ENCODE measurements around the gene PAWR. TPM values are rescaled to one million over a fixed set of nuclear protein-coding genes. Genes with fewer than 3 reads are reported as not detected.

The PAWR gene
- total RNA-seq, 1 donor from 2014 or later, result 103 TPM

DNA sequence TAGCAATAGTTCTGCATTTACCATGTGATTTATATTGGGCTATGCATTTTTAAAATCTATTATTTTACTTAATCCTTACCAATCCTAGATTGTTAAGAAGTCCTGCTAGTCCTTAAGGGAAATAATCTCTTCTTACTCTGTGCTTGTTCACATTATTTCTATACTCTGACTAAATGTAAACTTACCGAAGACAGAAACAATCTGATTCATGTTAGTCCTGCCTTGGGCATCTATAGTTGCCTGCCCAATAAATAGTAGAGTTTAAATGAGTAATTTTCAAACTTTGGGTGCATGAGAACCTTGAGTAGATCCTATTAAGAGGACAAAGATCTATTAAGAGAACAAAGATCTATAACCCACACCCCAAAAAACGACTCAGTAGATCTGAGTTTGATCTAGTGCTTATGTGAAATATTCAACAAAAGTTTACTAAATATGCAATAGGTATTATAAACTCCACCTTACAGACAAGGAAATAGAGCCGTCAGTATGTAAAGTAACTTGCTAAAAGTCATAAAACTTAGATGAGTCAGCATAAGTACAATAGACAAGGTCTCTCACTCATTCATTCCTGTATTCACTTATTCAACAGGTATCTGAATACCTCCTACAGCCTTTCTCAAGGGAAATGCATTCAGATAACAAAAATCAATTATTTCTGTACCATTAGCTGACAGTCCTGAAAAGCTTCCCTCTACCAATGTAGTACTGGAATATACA, 127.6 kb downstream of the PAWR start:
- H3K4me1 Mint-ChIP-seq, result no peaks in the 10 kb centered on the region
- peaks cover 23% of the 10 kb centered on the region for H3K36me3 ChIP-seq

DNA sequence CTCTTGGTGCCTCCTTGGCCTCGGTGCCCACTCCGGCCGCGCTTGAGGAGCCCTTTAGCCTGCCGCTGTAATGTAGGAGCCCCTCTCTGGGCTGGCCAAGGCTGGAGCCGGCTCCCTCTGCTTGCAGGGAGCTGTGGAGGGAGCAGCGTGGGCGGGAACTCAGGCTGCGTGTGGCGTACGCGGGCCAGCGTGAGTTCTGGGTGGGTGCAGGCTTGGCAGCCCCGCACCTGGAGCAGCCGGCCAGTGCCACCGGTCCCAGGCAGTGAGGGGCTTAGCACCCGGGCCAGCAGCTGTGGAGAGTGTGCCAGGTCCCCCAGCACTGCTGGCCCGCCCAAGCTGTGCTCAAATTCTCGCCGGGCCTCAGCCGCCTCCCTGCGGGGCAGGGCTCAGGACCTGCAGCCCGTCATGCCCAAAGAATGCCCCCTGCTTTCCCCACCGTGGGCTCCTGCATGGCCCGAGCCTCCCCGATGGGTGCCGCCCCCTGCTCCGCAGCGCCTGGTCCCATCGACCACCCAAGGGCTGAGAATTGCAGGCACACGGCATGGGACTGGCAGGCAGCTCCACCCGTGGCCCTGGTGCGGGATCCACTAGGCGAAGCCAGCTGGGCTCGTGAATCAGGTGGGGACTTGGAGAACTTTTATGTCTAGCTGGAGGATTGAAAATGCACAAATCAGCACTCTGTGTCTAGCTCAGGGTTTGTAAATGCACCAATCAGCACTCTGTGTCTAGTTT, 129.2 kb downstream of the PAWR start:
- H3K27me3 Mint-ChIP-seq (ENCODE audit: insufficient read depth, low read depth), result peaks cover 3% of the 10 kb centered on the region
- H3F3A ChIP-seq (ENCODE audit: low read depth), result peaks cover 13% of the 10 kb centered on the region
- H2AFZ ChIP-seq (replicated peaks), result no peak overlapping the region
- H3K4me2 ChIP-seq, result no peak overlapping the region
- peaks cover 6% of the 10 kb centered on the region for H3K4me1 Mint-ChIP-seq
- peaks cover 38% of the 10 kb centered on the region for H3K36me3 Mint-ChIP-seq
- no peak overlapping the region for H3K27ac Mint-ChIP-seq
- H3K4me3 Mint-ChIP-seq, result no peak overlapping the region
- no peak overlapping the region for H3K27ac ChIP-seq
- H3K36me3 ChIP-seq, result peaks cover 17% of the 10 kb centered on the region
- H3K4me1 ChIP-seq, result peaks cover 14% of the 10 kb centered on the region
- H3K27me3 ChIP-seq, result no peaks in the 10 kb centered on the region
- H4K20me1 ChIP-seq (ENCODE audit: low read depth), result no peaks in the 10 kb centered on the region
- no peak overlapping the region for H3K9ac ChIP-seq
- no peak for DNase-seq (ENCODE audit: low spot score)
- H3K4me3 ChIP-seq, result no peak overlapping the region
- no peaks in the 10 kb centered on the region for H3K79me2 ChIP-seq (ENCODE audit: low read depth)
- TF ChIP-seq EZH2phosphoT487 (IDR thresholded peaks at IDR 0.05) (no peak), EZH2 (IDR thresholded peaks at IDR 0.05) (no peak)
- TF ChIP-seq, protein P1, sequence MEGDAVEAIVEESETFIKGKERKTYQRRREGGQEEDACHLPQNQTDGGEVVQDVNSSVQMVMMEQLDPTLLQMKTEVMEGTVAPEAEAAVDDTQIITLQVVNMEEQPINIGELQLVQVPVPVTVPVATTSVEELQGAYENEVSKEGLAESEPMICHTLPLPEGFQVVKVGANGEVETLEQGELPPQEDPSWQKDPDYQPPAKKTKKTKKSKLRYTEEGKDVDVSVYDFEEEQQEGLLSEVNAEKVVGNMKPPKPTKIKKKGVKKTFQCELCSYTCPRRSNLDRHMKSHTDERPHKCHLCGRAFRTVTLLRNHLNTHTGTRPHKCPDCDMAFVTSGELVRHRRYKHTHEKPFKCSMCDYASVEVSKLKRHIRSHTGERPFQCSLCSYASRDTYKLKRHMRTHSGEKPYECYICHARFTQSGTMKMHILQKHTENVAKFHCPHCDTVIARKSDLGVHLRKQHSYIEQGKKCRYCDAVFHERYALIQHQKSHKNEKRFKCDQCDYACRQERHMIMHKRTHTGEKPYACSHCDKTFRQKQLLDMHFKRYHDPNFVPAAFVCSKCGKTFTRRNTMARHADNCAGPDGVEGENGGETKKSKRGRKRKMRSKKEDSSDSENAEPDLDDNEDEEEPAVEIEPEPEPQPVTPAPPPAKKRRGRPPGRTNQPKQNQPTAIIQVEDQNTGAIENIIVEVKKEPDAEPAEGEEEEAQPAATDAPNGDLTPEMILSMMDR (IDR thresholded peaks at IDR 0.05), result no peak
- H3K9me3 Mint-ChIP-seq, result peaks cover 27% of the 10 kb centered on the region
- no peaks in the 10 kb centered on the region for H3K9me3 ChIP-seq (ENCODE audit: low read depth)

More for the DNA sequence above, 127.6 kb downstream of the PAWR start:
- no peak overlapping the region for H3K27ac ChIP-seq
- H3K9me3 ChIP-seq (ENCODE audit: low read depth), result no peaks in the 10 kb centered on the region
- H2AFZ ChIP-seq (replicated peaks), result no peak overlapping the region
- peaks cover 42% of the 10 kb centered on the region for H3K36me3 Mint-ChIP-seq
- peaks cover 3% of the 10 kb centered on the region for H3F3A ChIP-seq (ENCODE audit: low read depth)
- H3K4me3 Mint-ChIP-seq, result no peak overlapping the region
- peaks cover 28% of the 10 kb centered on the region for H3K9me3 Mint-ChIP-seq
- H3K4me2 ChIP-seq, result no peak overlapping the region
- no peak overlapping the region for H3K4me3 ChIP-seq
- no peaks in the 10 kb centered on the region for H4K20me1 ChIP-seq (ENCODE audit: low read depth)
- H3K9ac ChIP-seq, result no peak overlapping the region
- no peak overlapping the region for H3K27ac Mint-ChIP-seq
- TF ChIP-seq EZH2phosphoT487 (IDR thresholded peaks at IDR 0.05) (no peak), EZH2 (IDR thresholded peaks at IDR 0.05) (no peak)
- TF ChIP-seq, protein P1 (IDR thresholded peaks at IDR 0.05), result no peak
- H3K27me3 Mint-ChIP-seq (ENCODE audit: insufficient read depth, low read depth), result peaks cover 3% of the 10 kb centered on the region
- H3K4me1 ChIP-seq, result peaks cover 2% of the 10 kb centered on the region
- no peak for DNase-seq (ENCODE audit: low spot score)
- no peaks in the 10 kb centered on the region for H3K27me3 ChIP-seq
- no peaks in the 10 kb centered on the region for H3K79me2 ChIP-seq (ENCODE audit: low read depth)

DNA sequence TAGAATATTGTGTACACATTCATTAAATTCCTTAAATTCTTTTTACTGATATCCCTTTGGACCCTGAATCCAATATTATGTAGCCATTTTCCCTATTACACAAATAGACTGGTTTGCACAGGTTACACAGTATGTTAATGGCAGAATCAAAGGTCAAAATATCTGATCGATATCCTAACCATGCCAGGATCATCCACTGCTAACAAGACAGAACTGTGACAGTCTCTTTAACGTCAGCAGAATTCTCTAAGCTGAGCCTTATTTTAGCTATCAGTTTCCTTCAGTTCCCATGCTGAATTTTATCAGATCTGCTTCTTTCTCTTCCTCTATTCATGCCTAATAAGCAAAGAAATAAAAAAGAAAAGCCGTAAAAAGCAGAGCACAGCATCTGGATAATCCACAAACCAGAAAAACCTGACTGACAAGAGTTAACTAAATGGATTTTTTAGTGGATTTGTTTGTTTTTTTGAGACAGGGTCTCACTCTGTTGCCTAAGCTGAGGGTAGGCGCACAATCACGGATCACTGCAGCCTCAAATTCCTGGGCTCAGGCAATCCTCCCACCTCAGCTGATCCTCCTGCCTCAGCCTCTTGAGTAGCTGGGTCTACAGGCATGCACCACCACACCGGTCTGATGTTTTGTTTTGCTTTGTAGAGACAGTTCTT, 130.4 kb downstream of the PAWR start:
- H4K20me1 ChIP-seq (ENCODE audit: low read depth), result no peaks in the 10 kb centered on the region
- peaks cover 9% of the 10 kb centered on the region for H3K36me3 ChIP-seq
- H3K27ac ChIP-seq, result no peak overlapping the region
- Mint-ChIP-seq H3K4me1 (peaks cover 6% of the 10 kb centered on the region), H3K36me3 (peaks cover 26% of the 10 kb centered on the region), H3K9me3 (peaks cover 19% of the 10 kb centered on the region), H3K27ac (no peak overlapping the region), H3K4me3 (no peak overlapping the region), H3K27me3 (ENCODE audit: insufficient read depth, low read depth) (peaks cover 3% of the 10 kb centered on the region)
- H3K4me2 ChIP-seq, result no peak overlapping the region
- no peaks in the 10 kb centered on the region for H3K79me2 ChIP-seq (ENCODE audit: low read depth)
- DNase-seq (ENCODE audit: low spot score), result no peak
- H3F3A ChIP-seq (ENCODE audit: low read depth), result peaks cover 13% of the 10 kb centered on the region
- no peaks in the 10 kb centered on the region for H3K9me3 ChIP-seq (ENCODE audit: low read depth)
- H2AFZ ChIP-seq (replicated peaks), result no peak overlapping the region
- TF ChIP-seq, protein P1 (IDR thresholded peaks at IDR 0.05), result no peak
- TF ChIP-seq EZH2 (IDR thresholded peaks at IDR 0.05), result no peak
- TF ChIP-seq EZH2phosphoT487 (IDR thresholded peaks at IDR 0.05), result no peak
- H3K4me3 ChIP-seq, result no peak overlapping the region
- H3K9ac ChIP-seq, result no peak overlapping the region
- peaks cover 14% of the 10 kb centered on the region for H3K4me1 ChIP-seq
- H3K27me3 ChIP-seq, result no peaks in the 10 kb centered on the region

Data from neural progenitor cell (in vitro differentiated cells).